HG03066 (cell line): ENCODE measurements around the gene TREML4.
A peak's percentile ranks its signal among the peaks of the same experiment; 100 is the strongest.

Experiments used
- ATAC-seq: cut with Tn5 transposase; IDR thresholded peaks from one replicate; pipeline ENCODE4 v1.9.1; 2021; ENCODE audit warnings: low read depth; ENCODE audit not compliant: unreplicated experiment

Gene TREML4

DNA sequence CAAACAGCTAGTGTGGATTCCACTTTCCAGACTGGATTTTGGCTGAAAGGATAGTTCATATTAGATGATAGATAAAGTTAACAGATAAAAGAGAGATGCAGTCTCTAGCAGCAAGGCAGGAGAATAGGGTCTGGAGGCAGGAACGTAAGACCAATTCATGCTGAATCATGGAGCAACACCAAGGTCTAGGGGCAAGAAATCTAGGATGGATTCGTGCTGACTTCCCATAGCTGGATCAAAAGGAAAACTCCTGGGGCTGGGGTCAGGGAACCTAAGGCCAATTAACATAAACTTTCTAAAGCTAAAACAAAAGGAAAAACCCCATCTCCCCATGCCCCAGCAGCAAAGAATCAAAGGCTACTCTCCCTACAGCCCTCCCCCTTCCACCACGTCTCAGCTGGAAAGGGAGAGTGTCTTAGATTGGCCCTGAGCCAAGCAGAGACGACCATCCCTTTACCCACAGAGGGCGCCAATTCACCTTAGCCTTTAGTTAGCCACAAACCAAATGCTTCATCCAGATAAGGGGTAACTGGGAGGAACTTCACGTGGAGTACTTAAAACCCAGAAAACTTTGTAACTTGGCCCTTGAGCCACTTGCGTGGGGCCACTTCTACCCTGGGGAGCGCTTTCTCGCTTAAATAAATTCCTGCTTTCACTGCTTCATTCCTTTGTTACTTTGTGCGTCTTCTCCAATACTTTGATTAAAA, 50.7 kb downstream of the TREML4 start:
- ATAC-seq = no peak

GRCh38 chr6:41280381-41281057, 52.4 kb downstream of the TREML4 start:
- ATAC-seq = no peak

DNA sequence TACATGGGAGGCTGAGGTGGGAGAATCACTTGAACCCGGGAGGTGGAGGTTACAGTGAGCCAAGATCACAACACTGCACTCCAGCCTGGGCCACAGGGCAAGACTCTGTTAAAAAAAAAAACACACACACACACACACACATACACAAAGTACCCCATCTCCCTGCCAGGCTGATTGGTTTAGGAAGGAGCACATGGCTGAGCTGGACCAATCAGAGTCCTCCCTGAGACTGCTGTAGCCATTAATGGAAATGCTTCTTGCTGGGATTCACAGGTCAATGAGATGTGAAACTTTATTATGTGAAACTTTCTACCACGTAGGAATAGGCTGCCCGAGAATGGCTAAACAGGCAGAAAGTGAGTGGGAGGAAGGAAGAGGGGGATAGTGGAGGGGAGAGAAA, 55.5 kb downstream of the TREML4 start:
- ATAC-seq = no peak

- ATAC-seq = no peak
Measured at GRCh38 chr6:41284726-41285125, 56.6 kb downstream of the TREML4 start.

DNA sequence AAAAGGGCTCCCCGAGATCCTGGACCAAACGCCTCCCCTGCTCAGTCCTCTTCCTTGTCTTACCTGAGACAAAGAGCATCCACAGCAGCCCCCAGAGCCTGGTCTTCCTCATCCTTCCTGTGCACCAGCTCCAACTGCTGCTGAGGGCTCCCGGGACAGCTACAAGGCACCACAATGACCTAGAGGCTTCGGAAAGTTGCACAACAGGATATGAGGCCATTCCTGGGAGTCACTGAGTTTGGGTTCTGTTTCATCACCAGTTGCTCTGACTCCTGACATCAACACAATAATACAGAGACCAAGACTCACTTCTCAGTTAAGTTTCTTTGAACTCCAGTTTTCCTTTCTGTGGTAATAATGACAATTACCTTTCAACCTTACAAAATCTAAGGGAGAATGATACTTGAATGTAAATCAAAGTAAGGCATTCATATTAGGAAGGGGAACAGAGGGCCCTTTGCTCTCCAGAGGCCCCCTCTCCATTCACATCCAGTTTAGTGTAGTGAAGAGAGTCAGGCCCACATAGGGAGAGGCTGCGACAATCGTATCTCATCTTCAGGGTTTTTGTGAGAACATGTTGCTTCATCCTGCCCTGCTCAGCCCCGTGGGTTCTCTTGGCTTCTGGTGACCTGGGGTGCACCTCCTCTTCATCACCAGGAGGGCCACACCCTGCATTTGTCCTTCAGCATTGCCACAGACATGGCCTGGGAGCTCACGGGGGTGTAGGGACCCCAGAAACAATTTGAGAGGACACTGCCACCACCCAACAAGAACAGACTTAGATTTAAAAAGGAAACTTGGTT, 58.6 kb downstream of the TREML4 start, which contains the start of gene TREM1:
TSS of gene TREM1 (minus strand) at position 139 of the 803 bp plus-strand sequence. CDS start at position 112, 27 bp downstream.
- ATAC-seq = no peak

- ATAC-seq = peak; percentile 52
Measured at GRCh38 chr6:41288030-41288753, 60.0 kb downstream of the TREML4 start.
